HEK293 (cell line): ENCODE measurements around the gene ADAMTS17.

ENCODE experiments used
- CTCF ChIA-PET: fragments of 350-600 bp; formaldehyde crosslinking; extraction: SDS; loops from one replicate; lab custom pipeline; 2021; ENCODE audit warnings: antibody characterized with exemption; lab: Yijun Ruan, JAX
- POLR2A ChIA-PET: fragments of 300-600 bp; formaldehyde crosslinking; extraction: SDS; loops from one replicate; lab custom pipeline; 2020; ENCODE audit warnings: antibody characterized with exemption, inconsistent platforms; lab: Yijun Ruan, JAX
- H3K27ac ChIP-seq: fragments of 200-500 bp; sonication (Bioruptor generic); 2 replicates; pipeline ENCODE4 v1.5.1; 2014; ENCODE audit warnings: low read depth, low read length, control low read depth, inconsistent platforms; ENCODE audit errors: extremely low read depth
- H3K36me3 ChIP-seq, 2 experiments: fragments of 200-500 bp in 1 of 2; sonication (Bioruptor generic) in 1 of 2; 1 replicate in 1 of 2; 2 replicates in 1 of 2; pipeline ENCODE4 v1.5.1; 2014 to 2017; ENCODE audit warnings: inconsistent platforms in 2 of 2, low read length in 2 of 2; ENCODE audit not compliant: control insufficient read depth in 2 of 2, insufficient read depth in 1 of 2
- H3K4me1 ChIP-seq: fragments of 200-500 bp; sonication (Bioruptor generic); 2 replicates; pipeline ENCODE4 v1.5.1; 2014; ENCODE audit warnings: mild to moderate bottlenecking, low read length, inconsistent platforms; ENCODE audit not compliant: control insufficient read depth, insufficient read depth
- H3K4me3 ChIP-seq: 2 replicates; pipeline ENCODE4 v1.5.1; 2011; ENCODE audit warnings: low read depth, mild to moderate bottlenecking, control low read depth, low read length, moderate library complexity
- H3K9me3 ChIP-seq: fragments of 200-500 bp; sonication (Bioruptor generic); 2 replicates; pipeline ENCODE4 v1.5.1; 2014; ENCODE audit warnings: low read depth, low read length, inconsistent platforms; ENCODE audit not compliant: control insufficient read depth, insufficient read depth
- GLIS1 ChIP-seq: fragments of 450-650 bp; formaldehyde crosslinking; IDR thresholded peaks from 2 replicates; pipeline ENCODE4 v1.5.1; 2016; ENCODE audit warnings: missing biosample characterization, missing genetic modification characterization
- PATZ1 ChIP-seq: fragments of 450-650 bp; formaldehyde crosslinking; IDR thresholded peaks from 2 replicates; pipeline ENCODE4 v1.5.1; 2016; ENCODE audit warnings: missing biosample characterization, missing genetic modification characterization
- SP3 ChIP-seq: fragments of 450-650 bp; formaldehyde crosslinking; IDR thresholded peaks from 2 replicates; pipeline ENCODE4 v1.5.1; 2016; ENCODE audit warnings: missing biosample characterization, missing genetic modification characterization
- TSHZ1 ChIP-seq: fragments of 450-650 bp; formaldehyde crosslinking; IDR thresholded peaks from 2 replicates; pipeline ENCODE4 v1.5.1; 2016; ENCODE audit warnings: missing biosample characterization, missing genetic modification characterization, borderline replicate concordance
- ZBTB11 ChIP-seq: fragments of 450-650 bp; formaldehyde crosslinking; conservative IDR thresholded peaks from 2 replicates; pipeline ENCODE4 v1.5.1; 2016; ENCODE audit warnings: low read depth, missing biosample characterization, missing genetic modification characterization
- ZBTB8A ChIP-seq: fragments of 450-650 bp; formaldehyde crosslinking; IDR thresholded peaks from 2 replicates; pipeline ENCODE4 v1.5.1; 2016; ENCODE audit warnings: missing biosample characterization, missing genetic modification characterization
- ZFHX2 ChIP-seq: fragments of 450-650 bp; formaldehyde crosslinking; conservative IDR thresholded peaks from 2 replicates; pipeline ENCODE4 v1.5.1; 2016; ENCODE audit warnings: missing biosample characterization, missing genetic modification characterization
- ZFP69B ChIP-seq: fragments of 450-650 bp; formaldehyde crosslinking; IDR thresholded peaks from 2 replicates; pipeline ENCODE4 v1.5.1; 2016; ENCODE audit warnings: missing biosample characterization, missing genetic modification characterization
- ZNF132 ChIP-seq: fragments of 450-650 bp; formaldehyde crosslinking; IDR thresholded peaks from 2 replicates; pipeline ENCODE4 v1.5.1; 2017; ENCODE audit warnings: missing biosample characterization, missing genetic modification characterization, borderline replicate concordance
- ZNF214 ChIP-seq: fragments of 450-650 bp; formaldehyde crosslinking; IDR thresholded peaks from 2 replicates; pipeline ENCODE4 v1.5.1; 2017; ENCODE audit warnings: missing biosample characterization, mild to moderate bottlenecking, missing genetic modification characterization, borderline replicate concordance
- ZNF239 ChIP-seq: fragments of 450-650 bp; formaldehyde crosslinking; IDR thresholded peaks from 2 replicates; pipeline ENCODE4 v1.5.1; 2016; ENCODE audit warnings: missing biosample characterization, missing genetic modification characterization
- ZNF280C ChIP-seq: fragments of 450-650 bp; formaldehyde crosslinking; IDR thresholded peaks from 2 replicates; pipeline ENCODE4 v1.5.1; 2016; ENCODE audit warnings: missing biosample characterization, missing genetic modification characterization
- ZNF423 ChIP-seq: fragments of 450-650 bp; formaldehyde crosslinking; IDR thresholded peaks from 2 replicates; pipeline ENCODE4 v1.5.1; 2016; ENCODE audit warnings: missing biosample characterization, missing genetic modification characterization
- ZNF558 ChIP-seq: fragments of 450-650 bp; formaldehyde crosslinking; IDR thresholded peaks from 2 replicates; pipeline ENCODE4 v1.5.1; 2016; ENCODE audit warnings: missing biosample characterization, missing genetic modification characterization
- ZNF600 ChIP-seq: fragments of 450-650 bp; formaldehyde crosslinking; IDR thresholded peaks from 2 replicates; pipeline ENCODE4 v1.5.1; 2016; ENCODE audit warnings: missing biosample characterization, missing genetic modification characterization
- ZNF623 ChIP-seq: fragments of 450-650 bp; formaldehyde crosslinking; IDR thresholded peaks from 2 replicates; pipeline ENCODE4 v1.5.1; 2016; ENCODE audit warnings: missing biosample characterization, missing genetic modification characterization
- ZNF777 ChIP-seq: fragments of 450-650 bp; formaldehyde crosslinking; IDR thresholded peaks from 2 replicates; pipeline ENCODE4 v1.5.1; 2017; ENCODE audit warnings: missing biosample characterization, missing genetic modification characterization, borderline replicate concordance
- ZNF843 ChIP-seq: fragments of 450-650 bp; formaldehyde crosslinking; IDR thresholded peaks from 2 replicates; pipeline ENCODE4 v1.5.1; 2016; ENCODE audit warnings: missing biosample characterization, missing genetic modification characterization

The ADAMTS17 gene

GRCh38 chr15:100159436-100159835, 182.3 kb downstream of the ADAMTS17 start:
- POLR2A ChIA-PET, result no interaction called here
- H3K27ac ChIP-seq, result no peak overlapping the region
- H3K9me3 ChIP-seq, result no peaks in the 10 kb centered on the region
- no peaks in the 10 kb centered on the region for H3K36me3 ChIP-seq
- no peak overlapping the region for H3K4me3 ChIP-seq
- CTCF ChIA-PET, result interaction anchor here (0.8 to 2.6 kb wide), 2 partner anchors 180 to 190 kb away, joined by 6 to 8 read pairs; no protein-coding TSS in a partner anchor
- no peaks in the 10 kb centered on the region for H3K4me1 ChIP-seq
- TF ChIP-seq ZNF214 (tag by site-specific recombination) (no peak), ZNF132 (tag by site-specific recombination) (no peak)

- ChIA-PET POLR2A (no interaction called here), CTCF (interaction anchor here (0.6 to 2.6 kb wide), 4 partner anchors 181 to 290 kb away, joined by 3 to 8 read pairs (median 4); no protein-coding TSS in a partner anchor)
- H3K4me1 ChIP-seq, result no peaks in the 10 kb centered on the region
- no peaks in the 10 kb centered on the region for H3K9me3 ChIP-seq
- no peak overlapping the region for H3K27ac ChIP-seq
- H3K36me3 ChIP-seq, result no peaks in the 10 kb centered on the region
- no peak overlapping the region for H3K4me3 ChIP-seq
- TF ChIP-seq SP3 (tag by site-specific recombination) (no peak), ZFP69B (tag by site-specific recombination) (no peak), ZNF777 (tag by site-specific recombination) (no peak), ZBTB8A (tag by site-specific recombination) (no peak), ZNF558 (tag by site-specific recombination) (no peak)
Measured at GRCh38 chr15:100158356-100158755, 183.4 kb downstream of the ADAMTS17 start.

- no peak overlapping the region for H3K4me3 ChIP-seq
- ChIA-PET CTCF (no interaction called here), POLR2A (no interaction called here)
- no peaks in the 10 kb centered on the region for H3K9me3 ChIP-seq
- TF ChIP-seq PATZ1 (no peak), ZBTB11 (tag by site-specific recombination) (no peak), ZNF239 (tag by site-specific recombination) (no peak), ZNF843 (no peak)
- peaks cover 0 to 4% of the 10 kb centered on the region in 2 experiments; a peak in 1 of 3 replicates for H3K36me3 ChIP-seq
- no peaks in the 10 kb centered on the region for H3K4me1 ChIP-seq
- H3K27ac ChIP-seq, result no peak overlapping the region
Measured at GRCh38 chr15:100156201-100156600, 185.6 kb downstream of the ADAMTS17 start.

GRCh38 chr15:100154338-100154737, 187.4 kb downstream of the ADAMTS17 start:
- H3K36me3 ChIP-seq, result peaks cover 0 to 4% of the 10 kb centered on the region in 2 experiments; a peak in 1 of 3 replicates
- CTCF ChIA-PET, result no interaction called here
- no peaks in the 10 kb centered on the region for H3K9me3 ChIP-seq
- no peaks in the 10 kb centered on the region for H3K4me1 ChIP-seq
- POLR2A ChIA-PET, result no interaction called here
- H3K4me3 ChIP-seq, result no peak overlapping the region
- H3K27ac ChIP-seq, result no peak overlapping the region
- TF ChIP-seq ZNF600 (tag by site-specific recombination) (no peak), ZNF423 (no peak), TSHZ1 (tag by site-specific recombination) (no peak), ZNF623 (tag by site-specific recombination) (no peak), ZFHX2 (tag by site-specific recombination) (no peak), ZNF280C (tag by site-specific recombination) (no peak), GLIS1 (tag by site-specific recombination) (no peak)
